Measurements from ENCODE around the gene CFTR. TPM values are rescaled to one million over a fixed set of nuclear protein-coding genes. Genes with fewer than 3 reads are reported as not detected.
"Not testable (repeated sequence)": the region's sequence is repeated elsewhere in the genome, so short reads cannot be mapped to it uniquely, and the experiment has no call there.

CFTR gene
- total RNA-seq, result 0.28 TPM
- polyA plus RNA-seq, result 0.34 TPM
- long read RNA-seq, donor 1, result 0 reads
- long read RNA-seq, donor 2, result 0 reads
- long read RNA-seq, donor 3, result 0 reads
- long read RNA-seq, donor 4, result 0 reads
- long read RNA-seq, donor 5, result 0 reads
- long read RNA-seq, donor 6, result 0 reads
- long read RNA-seq, donor 7, result 0 reads
- long read RNA-seq, donor 8, result 0 reads
- long read RNA-seq, donor 9, result 0 reads
- long read RNA-seq, donor 10, result 0 reads

DNA sequence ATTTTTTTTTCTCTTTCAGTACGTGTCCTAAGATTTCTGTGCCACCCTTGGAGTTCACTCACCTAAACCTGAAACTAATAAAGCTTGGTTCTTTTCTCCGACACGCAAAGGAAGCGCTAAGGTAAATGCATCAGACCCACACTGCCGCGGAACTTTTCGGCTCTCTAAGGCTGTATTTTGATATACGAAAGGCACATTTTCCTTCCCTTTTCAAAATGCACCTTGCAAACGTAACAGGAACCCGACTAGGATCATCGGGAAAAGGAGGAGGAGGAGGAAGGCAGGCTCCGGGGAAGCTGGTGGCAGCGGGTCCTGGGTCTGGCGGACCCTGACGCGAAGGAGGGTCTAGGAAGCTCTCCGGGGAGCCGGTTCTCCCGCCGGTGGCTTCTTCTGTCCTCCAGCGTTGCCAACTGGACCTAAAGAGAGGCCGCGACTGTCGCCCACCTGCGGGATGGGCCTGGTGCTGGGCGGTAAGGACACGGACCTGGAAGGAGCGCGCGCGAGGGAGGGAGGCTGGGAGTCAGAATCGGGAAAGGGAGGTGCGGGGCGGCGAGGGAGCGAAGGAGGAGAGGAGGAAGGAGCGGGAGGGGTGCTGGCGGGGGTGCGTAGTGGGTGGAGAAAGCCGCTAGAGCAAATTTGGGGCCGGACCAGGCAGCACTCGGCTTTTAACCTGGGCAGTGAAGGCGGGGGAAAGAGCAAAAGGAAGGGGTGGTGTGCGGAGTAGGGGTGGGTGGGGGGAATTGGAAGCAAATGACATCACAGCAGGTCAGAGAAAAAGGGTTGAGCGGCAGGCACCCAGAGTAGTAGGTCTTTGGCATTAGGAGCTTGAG lies at the start of gene CFTR:
CFTR (plus strand) TSS at position 801 of the 830 bp plus-strand sequence. CDS start 70 bp downstream, outside the sequence.
- Histone ChIP-seq H3K27me3 (ENCODE audit: control insufficient read depth in 2 of 2, insufficient read depth in 1 of 2, low read length in 1 of 2) (peaks cover 9 to 19% of the 10 kb centered on the region in 2 donors), H3K9me3 (ENCODE audit: control insufficient read depth in 2 of 2, insufficient read depth in 1 of 2, low read length in 1 of 2) (no peaks in the 10 kb centered on the region), H3K4me1 (ENCODE audit: control insufficient read depth in 2 of 2, insufficient read depth in 2 of 2, low read length in 2 of 2) (peaks cover 0 to 11% of the 10 kb centered on the region in 2 donors), H3K4me3 (ENCODE audit: low read length in 2 of 2) (peak within 1 kb of the TSS in 1 of 2 donors; percentile 44), H3K36me3 (ENCODE audit: control insufficient read depth in 2 of 2, insufficient read depth in 2 of 2, low read length in 1 of 2) (no peaks in the 10 kb centered on the region), H3K27ac (ENCODE audit: low read depth in 1 of 2, low read length in 1 of 2) (no peak within 1 kb of the TSS)
- peak in 2 of 9 donors; percentile 4 to 7 for DNase-seq (ENCODE audit: low read depth in 6 of 9, low spot score in 9 of 9)
- 7% methylated on average over 45 of the region's 45 CpGs for WGBS

DNA sequence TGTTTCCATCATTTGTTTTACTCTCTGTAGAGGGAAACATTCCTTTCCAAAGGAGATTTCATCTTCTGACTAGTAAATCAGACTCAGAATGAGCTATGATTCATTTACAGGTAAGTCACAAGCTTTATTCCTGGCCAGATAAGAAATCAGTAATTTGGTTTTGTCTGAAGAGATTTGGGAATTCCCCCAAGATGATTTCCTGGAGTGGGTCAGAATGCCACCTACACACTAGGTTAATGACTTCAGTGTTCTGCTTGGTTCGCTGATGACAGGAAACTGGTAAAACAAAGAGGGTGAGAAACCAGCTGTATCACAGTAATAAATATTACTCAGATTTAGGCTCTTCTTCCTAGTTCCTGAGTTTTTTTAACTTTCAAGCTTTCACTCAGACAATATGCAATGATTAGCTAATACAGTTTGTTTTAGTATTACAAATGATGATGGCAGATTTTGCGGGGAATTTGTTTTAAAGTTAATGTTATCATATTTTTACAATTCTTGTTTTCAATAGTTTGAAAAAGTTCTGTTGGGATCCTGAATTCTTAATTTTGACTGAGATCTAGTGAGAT lies 44.3 kb upstream of the CFTR start:
- H3K36me3 ChIP-seq (ENCODE audit: control insufficient read depth in 2 of 2, insufficient read depth in 2 of 2, low read length in 1 of 2), result no peaks in the 10 kb centered on the region
- no peaks in the 10 kb centered on the region for H3K9me3 ChIP-seq (ENCODE audit: control insufficient read depth in 2 of 2, insufficient read depth in 1 of 2, low read length in 1 of 2)
- no peak overlapping the region for H3K4me3 ChIP-seq (ENCODE audit: low read length in 2 of 2)
- H3K4me1 ChIP-seq (ENCODE audit: control insufficient read depth in 2 of 2, insufficient read depth in 2 of 2, low read length in 2 of 2), result no peaks in the 10 kb centered on the region
- H3K27me3 ChIP-seq (ENCODE audit: control insufficient read depth in 2 of 2, insufficient read depth in 1 of 2, low read length in 1 of 2), result no peaks in the 10 kb centered on the region
- DNase-seq (ENCODE audit: low read depth in 6 of 9, low spot score in 9 of 9), result no peak
- no peak overlapping the region for H3K27ac ChIP-seq (ENCODE audit: low read depth in 1 of 2, low read length in 1 of 2)
- WGBS, result 62% methylated on average over 2 of the region's 2 CpGs

- Histone ChIP-seq H3K27me3 (ENCODE audit: control insufficient read depth in 2 of 2, insufficient read depth in 1 of 2, low read length in 1 of 2) (no peaks in the 10 kb centered on the region), H3K4me1 (ENCODE audit: control insufficient read depth in 2 of 2, insufficient read depth in 2 of 2, low read length in 2 of 2) (no peaks in the 10 kb centered on the region), H3K27ac (ENCODE audit: low read depth in 1 of 2, low read length in 1 of 2) (no peak overlapping the region), H3K4me3 (ENCODE audit: low read length in 2 of 2) (no peak overlapping the region), H3K9me3 (ENCODE audit: control insufficient read depth in 2 of 2, insufficient read depth in 1 of 2, low read length in 1 of 2) (no peaks in the 10 kb centered on the region), H3K36me3 (ENCODE audit: control insufficient read depth in 2 of 2, insufficient read depth in 2 of 2, low read length in 1 of 2) (no peaks in the 10 kb centered on the region)
- DNase-seq (ENCODE audit: low read depth in 6 of 9, low spot score in 9 of 9), result no peak
- WGBS, result 76% methylated on average over 1 of the region's 1 CpG
These were observed 35.2 kb upstream of the CFTR start for GRCh38 chr7:117444646-117445045.

GRCh38 chr7:117445206-117445605 lies 34.6 kb upstream of the CFTR start:
- H3K27me3 ChIP-seq (ENCODE audit: control insufficient read depth in 2 of 2, insufficient read depth in 1 of 2, low read length in 1 of 2), result no peaks in the 10 kb centered on the region
- H3K9me3 ChIP-seq (ENCODE audit: control insufficient read depth in 2 of 2, insufficient read depth in 1 of 2, low read length in 1 of 2), result no peaks in the 10 kb centered on the region
- no peak overlapping the region for H3K4me3 ChIP-seq (ENCODE audit: low read length in 2 of 2)
- no peaks in the 10 kb centered on the region for H3K36me3 ChIP-seq (ENCODE audit: control insufficient read depth in 2 of 2, insufficient read depth in 2 of 2, low read length in 1 of 2)
- DNase-seq (ENCODE audit: low read depth in 6 of 9, low spot score in 9 of 9), result no peak
- H3K27ac ChIP-seq (ENCODE audit: low read depth in 1 of 2, low read length in 1 of 2), result no peak overlapping the region
- H3K4me1 ChIP-seq (ENCODE audit: control insufficient read depth in 2 of 2, insufficient read depth in 2 of 2, low read length in 2 of 2), result no peaks in the 10 kb centered on the region
- WGBS, result 95% methylated on average over 1 of the region's 1 CpG

DNA sequence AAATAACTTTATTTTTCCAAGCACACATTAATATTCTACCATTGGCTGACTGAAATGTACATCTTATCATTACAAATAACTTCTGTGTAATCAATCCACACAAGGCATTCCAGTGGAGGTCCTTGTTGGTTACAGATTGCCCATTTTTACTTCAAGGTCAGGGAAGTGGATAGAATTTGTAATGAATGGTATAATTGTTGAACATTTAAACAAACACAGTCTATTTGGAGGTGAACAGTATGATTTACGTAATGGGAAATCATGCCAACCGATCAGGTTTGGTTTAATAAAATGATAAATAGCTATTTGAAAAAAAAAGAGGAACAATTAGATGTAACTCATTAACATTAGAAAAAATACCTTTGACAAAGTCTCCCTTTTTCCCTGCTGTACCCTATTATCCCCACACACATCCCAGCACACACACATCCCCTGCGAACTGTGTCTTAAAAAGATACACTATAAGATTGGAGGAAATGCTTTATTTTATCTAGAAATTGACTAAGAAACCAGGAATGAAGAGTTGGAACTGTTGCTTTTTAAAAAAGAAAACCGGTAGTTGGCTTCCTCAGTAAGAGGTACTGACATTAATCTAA lies 33.5 kb upstream of the CFTR start:
- no peaks in the 10 kb centered on the region for H3K36me3 ChIP-seq (ENCODE audit: control insufficient read depth in 2 of 2, insufficient read depth in 2 of 2, low read length in 1 of 2)
- no peak overlapping the region for H3K4me3 ChIP-seq (ENCODE audit: low read length in 2 of 2)
- no peaks in the 10 kb centered on the region for H3K4me1 ChIP-seq (ENCODE audit: control insufficient read depth in 2 of 2, insufficient read depth in 2 of 2, low read length in 2 of 2)
- no peak overlapping the region for H3K27ac ChIP-seq (ENCODE audit: low read depth in 1 of 2, low read length in 1 of 2)
- no peaks in the 10 kb centered on the region for H3K9me3 ChIP-seq (ENCODE audit: control insufficient read depth in 2 of 2, insufficient read depth in 1 of 2, low read length in 1 of 2)
- WGBS, result 76% methylated on average over 4 of the region's 4 CpGs
- no peak for DNase-seq (ENCODE audit: low read depth in 6 of 9, low spot score in 9 of 9)
- H3K27me3 ChIP-seq (ENCODE audit: control insufficient read depth in 2 of 2, insufficient read depth in 1 of 2, low read length in 1 of 2), result no peaks in the 10 kb centered on the region

DNA sequence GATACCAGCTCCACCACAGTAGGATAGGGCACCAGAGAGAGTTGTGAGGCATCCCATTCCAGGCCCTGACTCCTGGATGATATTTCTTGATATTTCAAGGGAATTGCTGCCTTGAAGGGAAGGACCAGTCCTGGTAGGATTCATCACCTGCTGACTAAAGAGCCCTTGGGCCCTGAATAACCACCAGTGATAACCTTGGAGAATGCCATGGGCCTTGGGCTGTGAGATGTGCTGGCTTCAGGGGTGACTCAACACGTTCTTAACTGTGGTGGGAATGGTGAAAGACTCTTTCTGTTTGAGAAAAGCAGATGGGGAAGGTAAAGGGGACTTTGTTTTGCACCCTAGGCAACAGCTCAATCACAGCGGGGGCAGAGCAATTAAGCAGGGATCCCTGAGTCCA lies 31.2 kb upstream of the CFTR start:
- no peaks in the 10 kb centered on the region for H3K4me1 ChIP-seq (ENCODE audit: control insufficient read depth in 2 of 2, insufficient read depth in 2 of 2, low read length in 2 of 2)
- no peak overlapping the region for H3K27ac ChIP-seq (ENCODE audit: low read depth in 1 of 2, low read length in 1 of 2)
- 78% methylated on average over 2 of the region's 2 CpGs for WGBS
- no peak for DNase-seq (ENCODE audit: low read depth in 6 of 9, low spot score in 9 of 9)
- H3K4me3 ChIP-seq (ENCODE audit: low read length in 2 of 2), result no peak overlapping the region
- no peaks in the 10 kb centered on the region for H3K27me3 ChIP-seq (ENCODE audit: control insufficient read depth in 2 of 2, insufficient read depth in 1 of 2, low read length in 1 of 2)
- H3K9me3 ChIP-seq (ENCODE audit: control insufficient read depth in 2 of 2, insufficient read depth in 1 of 2, low read length in 1 of 2), result no peaks in the 10 kb centered on the region
- no peaks in the 10 kb centered on the region for H3K36me3 ChIP-seq (ENCODE audit: control insufficient read depth in 2 of 2, insufficient read depth in 2 of 2, low read length in 1 of 2)

- Histone ChIP-seq H3K9me3 (ENCODE audit: control insufficient read depth in 2 of 2, insufficient read depth in 1 of 2, low read length in 1 of 2) (no peaks in the 10 kb centered on the region), H3K27ac (ENCODE audit: low read depth in 1 of 2, low read length in 1 of 2) (no peak overlapping the region), H3K4me1 (ENCODE audit: control insufficient read depth in 2 of 2, insufficient read depth in 2 of 2, low read length in 2 of 2) (no peaks in the 10 kb centered on the region), H3K36me3 (ENCODE audit: control insufficient read depth in 2 of 2, insufficient read depth in 2 of 2, low read length in 1 of 2) (no peaks in the 10 kb centered on the region), H3K27me3 (ENCODE audit: control insufficient read depth in 2 of 2, insufficient read depth in 1 of 2, low read length in 1 of 2) (no peaks in the 10 kb centered on the region), H3K4me3 (ENCODE audit: low read length in 2 of 2) (no peak overlapping the region)
- 44% methylated on average over 3 of the region's 3 CpGs for WGBS
- DNase-seq (ENCODE audit: low read depth in 6 of 9, low spot score in 9 of 9), result peak in 5 of 9 donors; percentile 8 to 53 (median 17)
These were observed 20.7 kb upstream of the CFTR start for GRCh38 chr7:117458977-117459583.

DNA sequence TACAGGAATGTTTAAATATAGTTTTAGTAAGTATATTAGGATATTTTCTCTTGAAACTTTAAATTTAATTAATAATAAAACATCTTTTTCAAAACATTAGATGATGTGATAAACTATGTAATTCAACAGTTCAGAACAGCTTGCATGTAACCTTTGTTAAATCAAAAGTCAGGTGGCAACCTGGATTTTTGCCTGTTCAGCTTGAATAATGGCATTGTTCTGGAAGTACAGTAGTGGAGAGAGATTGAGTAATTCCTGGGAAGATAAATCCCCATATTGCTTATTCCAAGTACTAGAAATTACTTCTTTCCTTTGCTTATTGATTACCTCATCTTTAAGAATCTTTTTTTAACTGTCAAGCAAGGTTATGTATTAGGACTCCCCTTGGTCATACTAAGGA lies 20.1 kb upstream of the CFTR start:
- no peaks in the 10 kb centered on the region for H3K9me3 ChIP-seq (ENCODE audit: control insufficient read depth in 2 of 2, insufficient read depth in 1 of 2, low read length in 1 of 2)
- no peaks in the 10 kb centered on the region for H3K4me1 ChIP-seq (ENCODE audit: control insufficient read depth in 2 of 2, insufficient read depth in 2 of 2, low read length in 2 of 2)
- no peaks in the 10 kb centered on the region for H3K36me3 ChIP-seq (ENCODE audit: control insufficient read depth in 2 of 2, insufficient read depth in 2 of 2, low read length in 1 of 2)
- no peak for DNase-seq (ENCODE audit: low read depth in 6 of 9, low spot score in 9 of 9)
- no peaks in the 10 kb centered on the region for H3K27me3 ChIP-seq (ENCODE audit: control insufficient read depth in 2 of 2, insufficient read depth in 1 of 2, low read length in 1 of 2)
- no peak overlapping the region for H3K4me3 ChIP-seq (ENCODE audit: low read length in 2 of 2)
- H3K27ac ChIP-seq (ENCODE audit: low read depth in 1 of 2, low read length in 1 of 2), result no peak overlapping the region

- H3K4me3 ChIP-seq (ENCODE audit: low read length in 2 of 2); H3K9me3 ChIP-seq (ENCODE audit: control insufficient read depth in 2 of 2, insufficient read depth in 1 of 2, low read length in 1 of 2); H3K27ac ChIP-seq (ENCODE audit: low read depth in 1 of 2, low read length in 1 of 2); H3K27me3 ChIP-seq (ENCODE audit: control insufficient read depth in 2 of 2, insufficient read depth in 1 of 2, low read length in 1 of 2); H3K4me1 ChIP-seq (ENCODE audit: control insufficient read depth in 2 of 2, insufficient read depth in 2 of 2, low read length in 2 of 2); DNase-seq (ENCODE audit: low read depth in 6 of 9, low spot score in 9 of 9); H3K36me3 ChIP-seq (ENCODE audit: control insufficient read depth in 2 of 2, insufficient read depth in 2 of 2, low read length in 1 of 2): not testable (repeated sequence)
- WGBS, result 94% methylated on average over 3 of the region's 4 CpGs
These were observed 19.0 kb upstream of the CFTR start for GRCh38 chr7:117460815-117461214.

Measured in thymus (tissue), 14 donors.